IMR-90 (cell line): ENCODE measurements around the gene KATNBL1.

ENCODE experiments used
- MXI1 ChIP-seq: IDR thresholded peaks from 2 replicates; pipeline ENCODE4 v1.6.1; 2012; ENCODE audit warnings: low read depth, mild to moderate bottlenecking, low read length, moderate library complexity, borderline replicate concordance
- NFE2L2 ChIP-seq: fragments of 150-350 bp; IDR thresholded peaks from 2 replicates; pipeline ENCODE4 v1.6.1; 2016; ENCODE audit warnings: low read depth, mild to moderate bottlenecking, low read length
- POLR2A ChIP-seq: IDR thresholded peaks from 2 replicates; pipeline ENCODE4 v1.6.1; 2012; ENCODE audit warnings: mild to moderate bottlenecking, low read depth, low read length
- RAD21 ChIP-seq: IDR thresholded peaks from 2 replicates; pipeline ENCODE4 v1.6.1; 2012; ENCODE audit warnings: low read length, improper control_type of control experiment
- RCOR1 ChIP-seq: IDR thresholded peaks from 2 replicates; pipeline ENCODE4 v1.6.1; 2012; ENCODE audit warnings: mild to moderate bottlenecking, low read length, improper control_type of control experiment; ENCODE audit not compliant: insufficient replicate concordance
- TF ChIP-seq, protein P1 (sequence below): conservative IDR thresholded peaks from 2 replicates; pipeline ENCODE4 v1.5.1; 2012; ENCODE audit warnings: mild to moderate bottlenecking, low read depth, low read length, improper control_type of control experiment
- TF ChIP-seq, protein P2 (sequence below): fragments of 150-350 bp; IDR thresholded peaks from 2 replicates; pipeline ENCODE4 v1.6.1; 2017; ENCODE audit warnings: mild to moderate bottlenecking, antibody characterized with exemption, low read length, low read depth
- TF ChIP-seq, protein P3 (sequence below): fragments of 150-350 bp; IDR thresholded peaks from 2 replicates; pipeline ENCODE4 v1.6.1; 2016; ENCODE audit warnings: low read depth, mild to moderate bottlenecking, low read length, moderate library complexity, borderline replicate concordance

DNA sequence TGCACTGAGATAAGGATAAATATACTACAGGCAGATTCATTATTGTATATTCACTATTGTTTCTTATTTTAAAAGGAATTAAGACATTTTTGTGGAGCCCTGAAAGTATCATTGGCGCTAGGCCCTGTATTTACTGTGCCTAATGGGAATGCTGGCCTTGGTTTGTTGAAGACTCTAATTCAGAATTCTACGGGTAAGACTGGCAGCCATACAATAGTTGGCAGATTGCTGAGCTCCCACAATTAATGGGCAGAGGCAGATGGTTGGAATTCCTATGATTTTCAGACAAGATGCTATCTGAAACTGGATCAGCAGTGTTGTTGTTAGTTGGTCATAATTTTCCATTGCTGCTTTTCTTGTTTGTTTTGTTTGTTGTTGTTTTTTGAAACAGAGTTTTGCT is 93.3 kb downstream of the KATNBL1 start:
- TF ChIP-seq, protein P1, sequence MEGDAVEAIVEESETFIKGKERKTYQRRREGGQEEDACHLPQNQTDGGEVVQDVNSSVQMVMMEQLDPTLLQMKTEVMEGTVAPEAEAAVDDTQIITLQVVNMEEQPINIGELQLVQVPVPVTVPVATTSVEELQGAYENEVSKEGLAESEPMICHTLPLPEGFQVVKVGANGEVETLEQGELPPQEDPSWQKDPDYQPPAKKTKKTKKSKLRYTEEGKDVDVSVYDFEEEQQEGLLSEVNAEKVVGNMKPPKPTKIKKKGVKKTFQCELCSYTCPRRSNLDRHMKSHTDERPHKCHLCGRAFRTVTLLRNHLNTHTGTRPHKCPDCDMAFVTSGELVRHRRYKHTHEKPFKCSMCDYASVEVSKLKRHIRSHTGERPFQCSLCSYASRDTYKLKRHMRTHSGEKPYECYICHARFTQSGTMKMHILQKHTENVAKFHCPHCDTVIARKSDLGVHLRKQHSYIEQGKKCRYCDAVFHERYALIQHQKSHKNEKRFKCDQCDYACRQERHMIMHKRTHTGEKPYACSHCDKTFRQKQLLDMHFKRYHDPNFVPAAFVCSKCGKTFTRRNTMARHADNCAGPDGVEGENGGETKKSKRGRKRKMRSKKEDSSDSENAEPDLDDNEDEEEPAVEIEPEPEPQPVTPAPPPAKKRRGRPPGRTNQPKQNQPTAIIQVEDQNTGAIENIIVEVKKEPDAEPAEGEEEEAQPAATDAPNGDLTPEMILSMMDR = no peak
- TF ChIP-seq RCOR1 (no peak), POLR2A (no peak), MXI1 (no peak), RAD21 (no peak), NFE2L2 (no peak)
- TF ChIP-seq, protein P2, sequence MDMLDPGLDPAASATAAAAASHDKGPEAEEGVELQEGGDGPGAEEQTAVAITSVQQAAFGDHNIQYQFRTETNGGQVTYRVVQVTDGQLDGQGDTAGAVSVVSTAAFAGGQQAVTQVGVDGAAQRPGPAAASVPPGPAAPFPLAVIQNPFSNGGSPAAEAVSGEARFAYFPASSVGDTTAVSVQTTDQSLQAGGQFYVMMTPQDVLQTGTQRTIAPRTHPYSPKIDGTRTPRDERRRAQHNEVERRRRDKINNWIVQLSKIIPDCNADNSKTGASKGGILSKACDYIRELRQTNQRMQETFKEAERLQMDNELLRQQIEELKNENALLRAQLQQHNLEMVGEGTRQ = no peak
- TF ChIP-seq, protein P3, sequence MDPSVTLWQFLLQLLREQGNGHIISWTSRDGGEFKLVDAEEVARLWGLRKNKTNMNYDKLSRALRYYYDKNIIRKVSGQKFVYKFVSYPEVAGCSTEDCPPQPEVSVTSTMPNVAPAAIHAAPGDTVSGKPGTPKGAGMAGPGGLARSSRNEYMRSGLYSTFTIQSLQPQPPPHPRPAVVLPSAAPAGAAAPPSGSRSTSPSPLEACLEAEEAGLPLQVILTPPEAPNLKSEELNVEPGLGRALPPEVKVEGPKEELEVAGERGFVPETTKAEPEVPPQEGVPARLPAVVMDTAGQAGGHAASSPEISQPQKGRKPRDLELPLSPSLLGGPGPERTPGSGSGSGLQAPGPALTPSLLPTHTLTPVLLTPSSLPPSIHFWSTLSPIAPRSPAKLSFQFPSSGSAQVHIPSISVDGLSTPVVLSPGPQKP = no peak
